ENCODE data around the gene BSG. TPM values are rescaled to one million over a fixed set of nuclear protein-coding genes. Genes with fewer than 3 reads are reported as not detected.

Gene BSG
- total RNA-seq, 1 experiment from 2014 or later, result 618 TPM

- ChIA-PET POLR2A (no interaction called here), CTCF (interaction anchor here (0.6 to 0.7 kb wide), 2 partner anchors 22 to 51 kb away, joined by 8 to 9 read pairs; no protein-coding TSS in a partner anchor)
- H3K4me3 Mint-ChIP-seq (ENCODE audit: unreplicated experiment), result no peak overlapping the region
- TF ChIP-seq CTCF (IDR thresholded peaks at IDR 0.05; ENCODE audit: insufficient read depth in 1 of 2, low read depth in 1 of 2, low read length in 1 of 2, severe bottlenecking in 1 of 2, unreplicated experiment in 1 of 2), result no peak
- no peaks in the 10 kb centered on the region for H3K4me1 Mint-ChIP-seq (ENCODE audit: low read depth, unreplicated experiment)
- H3K27me3 Mint-ChIP-seq (ENCODE audit: insufficient read depth, unreplicated experiment), result no peaks in the 10 kb centered on the region
- Histone ChIP-seq H3K36me3 (ENCODE audit: control insufficient read depth, insufficient read depth, low read length) (no peaks in the 10 kb centered on the region; the same call in 1 of the 2 replicates), H3K9me3 (no peaks in the 10 kb centered on the region), H3K4me1 (no peaks in the 10 kb centered on the region), H3K4me3 (ENCODE audit: low read depth, low read length) (no peak overlapping the region), H3K27me3 (replicated peaks; ENCODE audit: control insufficient read depth, insufficient read depth, low read length) (no peaks in the 10 kb centered on the region)
- H3K9me3 Mint-ChIP-seq (ENCODE audit: unreplicated experiment), result no peaks in the 10 kb centered on the region
- no TSS peak for BruUV-seq (replicated peaks)
- DNase-seq, result no peak
- intact Hi-C loops (cut with micrococcal nuclease; ENCODE audit: unreplicated experiment), result no loop called here
- no peak overlapping the region for H3K27ac Mint-ChIP-seq (ENCODE audit: unreplicated experiment)
- H3K36me3 Mint-ChIP-seq (ENCODE audit: insufficient read depth, unreplicated experiment), result peaks cover 32% of the 10 kb centered on the region
Observed at GRCh38 chr19:617551-618246, 45.3 kb downstream of the BSG start.

- Histone ChIP-seq H3K4me3 (ENCODE audit: low read depth, low read length) (no peak overlapping the region), H3K27me3 (replicated peaks; ENCODE audit: control insufficient read depth, insufficient read depth, low read length) (no peaks in the 10 kb centered on the region), H3K9me3 (no peaks in the 10 kb centered on the region), H3K36me3 (ENCODE audit: control insufficient read depth, insufficient read depth, low read length) (no peaks in the 10 kb centered on the region; the same call in 1 of the 2 replicates), H3K4me1 (no peaks in the 10 kb centered on the region)
- no peak for DNase-seq
- intact Hi-C loops (cut with micrococcal nuclease; ENCODE audit: unreplicated experiment), result no loop called here
- ChIA-PET POLR2A (no interaction called here), CTCF (no interaction called here)
- H3K27me3 Mint-ChIP-seq (ENCODE audit: insufficient read depth, unreplicated experiment), result no peaks in the 10 kb centered on the region
- no peak for TF ChIP-seq CTCF (IDR thresholded peaks at IDR 0.05; ENCODE audit: insufficient read depth in 1 of 2, low read depth in 1 of 2, low read length in 1 of 2, severe bottlenecking in 1 of 2, unreplicated experiment in 1 of 2)
- no peaks in the 10 kb centered on the region for H3K9me3 Mint-ChIP-seq (ENCODE audit: unreplicated experiment)
- no peaks in the 10 kb centered on the region for H3K4me1 Mint-ChIP-seq (ENCODE audit: low read depth, unreplicated experiment)
- no TSS peak for BruUV-seq (replicated peaks)
- peaks cover 29% of the 10 kb centered on the region for H3K36me3 Mint-ChIP-seq (ENCODE audit: insufficient read depth, unreplicated experiment)
- no peak overlapping the region for H3K4me3 Mint-ChIP-seq (ENCODE audit: unreplicated experiment)
- no peak overlapping the region for H3K27ac Mint-ChIP-seq (ENCODE audit: unreplicated experiment)
Observed at GRCh38 chr19:618247-618619, 45.8 kb downstream of the BSG start.

- H3K27me3 ChIP-seq (replicated peaks; ENCODE audit: control insufficient read depth, insufficient read depth, low read length), result no peaks in the 10 kb centered on the region
- no peak overlapping the region for H3K4me3 Mint-ChIP-seq (ENCODE audit: unreplicated experiment)
- H3K9me3 Mint-ChIP-seq (ENCODE audit: unreplicated experiment), result no peaks in the 10 kb centered on the region
- H3K36me3 Mint-ChIP-seq (ENCODE audit: insufficient read depth, unreplicated experiment), result peaks cover 29% of the 10 kb centered on the region
- intact Hi-C loops (cut with micrococcal nuclease; ENCODE audit: unreplicated experiment), result no loop called here
- DNase-seq, result no peak
- no peak overlapping the region for H3K27ac Mint-ChIP-seq (ENCODE audit: unreplicated experiment)
- ChIA-PET CTCF (no interaction called here), POLR2A (no interaction called here)
- no peaks in the 10 kb centered on the region for H3K27me3 Mint-ChIP-seq (ENCODE audit: insufficient read depth, unreplicated experiment)
- H3K4me1 ChIP-seq, result no peaks in the 10 kb centered on the region
- TF ChIP-seq CTCF (IDR thresholded peaks at IDR 0.05; ENCODE audit: insufficient read depth in 1 of 2, low read depth in 1 of 2, low read length in 1 of 2, severe bottlenecking in 1 of 2, unreplicated experiment in 1 of 2), result no peak
- H3K4me3 ChIP-seq (ENCODE audit: low read depth, low read length), result no peak overlapping the region
- H3K4me1 Mint-ChIP-seq (ENCODE audit: low read depth, unreplicated experiment), result no peaks in the 10 kb centered on the region
- no peaks in the 10 kb centered on the region for H3K9me3 ChIP-seq
- no TSS peak for BruUV-seq (replicated peaks)
- H3K36me3 ChIP-seq (ENCODE audit: control insufficient read depth, insufficient read depth, low read length), result no peaks in the 10 kb centered on the region; the same call in 1 of the 2 replicates
Observed at GRCh38 chr19:618674-619285, 46.4 kb downstream of the BSG start.

Data from Caco-2 (cell line).